Activated naive CD4-positive, alpha-beta T cell (primary cell): ENCODE data around the gene ASB7.
A peak's percentile ranks its signal among the peaks of the same experiment; 100 is the strongest.

ENCODE experiments used
- DNase-seq, 4 experiments: peaks; one replicate each; lab custom pipeline; 2025; lab: John Stamatoyannopoulos, UW

The ASB7 gene

GRCh38 chr15:100597862-100598261, 4.5 kb upstream of the ASB7 start:
- DNase-seq, result no peak

GRCh38 chr15:100598655-100599054, 3.7 kb upstream of the ASB7 start:
- DNase-seq, result no peak

GRCh38 chr15:100601163-100601562, 1.2 kb upstream of the ASB7 start:
- DNase-seq, result peak in 1 of 4 experiments; percentile 7

GRCh38 chr15:100601617-100602063, 749 bp upstream of the ASB7 start:
- DNase-seq, result no peak

GRCh38 chr15:100602823-100603393, 519 bp downstream of the ASB7 start:
- no peak for DNase-seq

- no peak for DNase-seq
Measured at GRCh38 chr15:100612539-100612938, 10.2 kb downstream of the ASB7 start.

- DNase-seq, result no peak
Measured at GRCh38 chr15:100613208-100613607, 10.8 kb downstream of the ASB7 start.

GRCh38 chr15:100614336-100614735, 11.9 kb downstream of the ASB7 start:
- no peak for DNase-seq

GRCh38 chr15:100614918-100615317, 12.5 kb downstream of the ASB7 start:
- DNase-seq, result no peak

GRCh38 chr15:100615801-100616200, 13.4 kb downstream of the ASB7 start:
- DNase-seq, result no peak

GRCh38 chr15:100616700-100617099, 14.3 kb downstream of the ASB7 start:
- DNase-seq, result no peak

GRCh38 chr15:100623301-100623700, 20.9 kb downstream of the ASB7 start:
- no peak for DNase-seq

GRCh38 chr15:100627789-100628395, 25.5 kb downstream of the ASB7 start:
- DNase-seq, result peak; percentile 3 to 42 (median 24)

- no peak for DNase-seq
Measured at GRCh38 chr15:100628746-100629145, 26.4 kb downstream of the ASB7 start.

GRCh38 chr15:100631831-100632230, 29.4 kb downstream of the ASB7 start:
- no peak for DNase-seq

- no peak for DNase-seq
Measured at GRCh38 chr15:100633763-100634075, 31.3 kb downstream of the ASB7 start.

- no peak for DNase-seq
Measured at GRCh38 chr15:100635406-100636071, 33.1 kb downstream of the ASB7 start.

GRCh38 chr15:100638177-100638730, 35.9 kb downstream of the ASB7 start:
- DNase-seq, result no peak

GRCh38 chr15:100642213-100642949, 40.0 kb downstream of the ASB7 start:
- no peak for DNase-seq

- DNase-seq, result no peak
Measured at GRCh38 chr15:100642950-100643338, 40.6 kb downstream of the ASB7 start.

GRCh38 chr15:100645671-100646070, 43.3 kb downstream of the ASB7 start:
- DNase-seq, result no peak

- no peak for DNase-seq
Measured at GRCh38 chr15:100648951-100649350, 46.6 kb downstream of the ASB7 start.

GRCh38 chr15:100650685-100651084, 48.3 kb downstream of the ASB7 start:
- DNase-seq, result no peak
